Measurements from ENCODE around the gene FOXN1. TPM values are rescaled to one million over a fixed set of nuclear protein-coding genes. Genes with fewer than 3 reads are reported as not detected.

Gene FOXN1
- total and polyA plus RNA-seq, 4 donors = not detected

- Histone ChIP-seq H3K27me3 (ENCODE audit: control insufficient read depth in 4 of 4, insufficient read depth in 4 of 4, low read length in 3 of 4) (no peaks in the 10 kb centered on the region), H3K4me1 (ENCODE audit: control insufficient read depth in 4 of 4, insufficient read depth in 4 of 4, low read length in 3 of 4) (peaks cover 10 to 25% (median 20%) of the 10 kb centered on the region in 4 donors), H3K4me3 (ENCODE audit: low read depth in 1 of 3, low read length in 3 of 3) (peak overlapping the region; percentile 90 to 99 (median 91)), H3K9me3 (ENCODE audit: control insufficient read depth in 4 of 4, low read length in 3 of 4) (no peaks in the 10 kb centered on the region), H3K36me3 (ENCODE audit: control insufficient read depth in 4 of 4, insufficient read depth in 3 of 4, low read depth in 1 of 4, low read length in 3 of 4) (peaks cover 0 to 4% (median 2%) of the 10 kb centered on the region in 4 donors), H3K9ac (ENCODE audit: low read depth in 1 of 2, low read length in 2 of 2) (peak overlapping the region; percentile 82 to 86), H3K27ac (ENCODE audit: low read depth in 1 of 2, low read length in 2 of 2) (peak overlapping the region; percentile 72 to 89)
- DNase-seq (ENCODE audit: low spot score) = peak; percentile 59
- no peak for TF ChIP-seq EGR1 (IDR thresholded peaks at IDR 0.05; ENCODE audit: low read depth in 2 of 2)
- TF ChIP-seq MAX (IDR thresholded peaks at IDR 0.05) = peak; percentile 43
- TF ChIP-seq HNF4A (conservative IDR thresholded peaks at IDR 0.05) = no peak
- no peak for TF ChIP-seq SP1 (IDR thresholded peaks at IDR 0.05)
- under 1% methylated on average over 39 of the region's 39 CpGs for WGBS
These were observed 64.7 kb downstream of the FOXN1 start for GRCh38 chr17:28570716-28571360.

GRCh38 chr17:28571361-28572122 lies 65.4 kb downstream of the FOXN1 start, which contains the start of gene PIGS:
Gene PIGS (minus strand): TSS chr17:28571524. CDS start chr17:28571496, 28 bp downstream.
- H3K4me3 ChIP-seq (ENCODE audit: low read depth in 1 of 3, low read length in 3 of 3) = peak within 1 kb of the TSS; percentile 90 to 99 (median 91)
- no peaks in the 10 kb centered on the region for H3K9me3 ChIP-seq (ENCODE audit: control insufficient read depth in 4 of 4, low read length in 3 of 4)
- H3K27me3 ChIP-seq (ENCODE audit: control insufficient read depth in 4 of 4, insufficient read depth in 4 of 4, low read length in 3 of 4) = no peaks in the 10 kb centered on the region
- 1% methylated on average over 49 of the region's 49 CpGs for WGBS
- DNase-seq (ENCODE audit: low spot score) = peak; percentile 92
- peak within 1 kb of the TSS; percentile 72 to 89 for H3K27ac ChIP-seq (ENCODE audit: low read depth in 1 of 2, low read length in 2 of 2)
- peaks cover 10 to 29% (median 23%) of the 10 kb centered on the region in 4 donors for H3K4me1 ChIP-seq (ENCODE audit: control insufficient read depth in 4 of 4, insufficient read depth in 4 of 4, low read length in 3 of 4)
- peaks cover 0 to 4% (median 2%) of the 10 kb centered on the region in 4 donors for H3K36me3 ChIP-seq (ENCODE audit: control insufficient read depth in 4 of 4, insufficient read depth in 3 of 4, low read depth in 1 of 4, low read length in 3 of 4)
- TF ChIP-seq FOXA1 (IDR thresholded peaks at IDR 0.05) = no peak
- TF ChIP-seq REST (IDR thresholded peaks at IDR 0.05) = no peak
- peak; percentile 73 for TF ChIP-seq TAF1 (conservative IDR thresholded peaks at IDR 0.05)
- TF ChIP-seq NR2F2 (IDR thresholded peaks at IDR 0.05) = no peak
- no peak for TF ChIP-seq JUND (IDR thresholded peaks at IDR 0.05)
- no peak for TF ChIP-seq ATF3 (IDR thresholded peaks at IDR 0.05)
- TF ChIP-seq FOXA2 (IDR thresholded peaks at IDR 0.05) = no peak
- TF ChIP-seq GABPA (IDR thresholded peaks at IDR 0.05 in 1 of 2, conservative IDR thresholded peaks at IDR 0.05 in 1 of 2) = peak in 1 of 2 donors; percentile 67
- peak; percentile 72 for TF ChIP-seq SP1 (IDR thresholded peaks at IDR 0.05)
- peak in 1 of 2 donors; percentile 26 for TF ChIP-seq HNF4A (conservative IDR thresholded peaks at IDR 0.05)
- TF ChIP-seq YY1 (IDR thresholded peaks at IDR 0.05) = peak; percentile 97
- TF ChIP-seq RAD21 (IDR thresholded peaks at IDR 0.05) = peak in 1 of 2 donors; percentile 37
- TF ChIP-seq RXRA (IDR thresholded peaks at IDR 0.05) = peak in 1 of 2 donors; percentile 29
- TF ChIP-seq CTCF (IDR thresholded peaks at IDR 0.05; ENCODE audit: low read depth, low read length, missing input control) = no peak
- no peak for TF ChIP-seq EGR1 (IDR thresholded peaks at IDR 0.05; ENCODE audit: low read depth in 2 of 2)
- peak; percentile 30 for TF ChIP-seq MAX (IDR thresholded peaks at IDR 0.05)
- TF ChIP-seq ZBTB33 (IDR thresholded peaks at IDR 0.05) = no peak
- TF ChIP-seq HNF4G (IDR thresholded peaks at IDR 0.05) = no peak
- peak within 1 kb of the TSS; percentile 82 to 86 for H3K9ac ChIP-seq (ENCODE audit: low read depth in 1 of 2, low read length in 2 of 2)
